H1 (cell line): ENCODE data around the gene ZCCHC18. TPM values are rescaled to one million over a fixed set of nuclear protein-coding genes. Genes with fewer than 3 reads are reported as not detected.

ENCODE experiments used
- CTCF ChIA-PET: fragments of 300-600 bp; sonication (Branson Sonifier 250); formaldehyde crosslinking; loops from one replicate; lab custom pipeline; 2021; ENCODE audit not compliant: partially characterized antibody; lab: Charles Lee
- POLR2A ChIA-PET: fragments of 300-600 bp; sonication (Branson Sonifier 250); formaldehyde crosslinking; loops from one replicate; lab custom pipeline; 2021; ENCODE audit warnings: inconsistent platforms; ENCODE audit not compliant: partially characterized antibody; lab: Charles Lee
- DNase-seq, 2 experiments: peaks; one replicate each; pipeline versions ENCODE4 v3.0.0 to v3.0.0-alpha.2; 2010 to 2022; ENCODE audit warnings: low spot score in 2 of 2, low read depth in 1 of 2, mixed read lengths in 1 of 2
- FAIRE-seq: peaks from 2 replicates; lab custom pipeline; 2011; peaks lifted over from hg19 to GRCh38; lab: Jason Lieb, UNC
- H2AFZ ChIP-seq: 2 replicates; pipeline ENCODE4 v1.8.1; 2012; ENCODE audit warnings: low read length, inconsistent platforms
- H2AK5ac ChIP-seq: 2 replicates; pipeline ENCODE4 v1.6.1; 2013; ENCODE audit warnings: low read depth, low read length
- H2BK120ac ChIP-seq: replicated peaks from 2 replicates; pipeline ENCODE3; 2013; ENCODE audit warnings: low read depth, low read length, inconsistent platforms
- H2BK12ac ChIP-seq: 2 replicates; pipeline ENCODE4 v1.6.1; 2013; ENCODE audit warnings: low read depth, low read length
- H2BK15ac ChIP-seq: 2 replicates; pipeline ENCODE4 v1.6.1; 2013; ENCODE audit warnings: low read length
- H2BK20ac ChIP-seq: 2 replicates; pipeline ENCODE4 v1.6.1; 2013; ENCODE audit warnings: low read length
- H2BK5ac ChIP-seq: 2 replicates; pipeline ENCODE4 v1.6.1; 2013; ENCODE audit warnings: low read depth, low read length
- H3K14ac ChIP-seq: 2 replicates; pipeline ENCODE4 v1.6.1; 2013; ENCODE audit warnings: inconsistent platforms; ENCODE audit not compliant: insufficient read length
- H3K18ac ChIP-seq: 2 replicates; pipeline ENCODE4 v1.6.1; 2013; ENCODE audit warnings: low read length; ENCODE audit errors: extremely low read depth
- H3K23ac ChIP-seq: 2 replicates; pipeline ENCODE4 v1.6.1; 2013; ENCODE audit warnings: inconsistent platforms; ENCODE audit not compliant: insufficient read length
- H3K23me2 ChIP-seq: 2 replicates; pipeline ENCODE4 v1.6.1; 2013; ENCODE audit warnings: low read depth, low read length
- H3K27ac ChIP-seq: 2 replicates; pipeline ENCODE4 v1.6.1; 2011; ENCODE audit warnings: low read depth, low read length, inconsistent platforms
- H3K27me3 ChIP-seq, 4 experiments: replicated peaks in 1 of 4; 1 replicate in 1 of 4; 2 replicates in 3 of 4; pipeline versions ENCODE4 v1.6.1 to v1.8.1; 2011 to 2013; ENCODE audit warnings: low read length in 3 of 4, mild to moderate bottlenecking in 3 of 4, inconsistent platforms in 2 of 4, mixed read lengths in 2 of 4, moderate library complexity in 1 of 4; ENCODE audit not compliant: control insufficient read depth in 3 of 4, insufficient read depth in 3 of 4; ENCODE audit errors: extremely low read depth in 1 of 4
- H3K36me3 ChIP-seq, 4 experiments: 2 replicates each; pipeline versions ENCODE4 v1.6.1 to v1.8.1; 2011 to 2013; ENCODE audit warnings: mild to moderate bottlenecking in 4 of 4, low read length in 3 of 4, moderate library complexity in 2 of 4, control low read depth in 1 of 4, inconsistent platforms in 1 of 4; ENCODE audit not compliant: insufficient read depth in 4 of 4, control insufficient read depth in 2 of 4
- H3K4ac ChIP-seq: replicated peaks from 2 replicates; pipeline ENCODE3; 2013; ENCODE audit warnings: low read length, low read depth, mixed read lengths, inconsistent platforms; ENCODE audit not compliant: insufficient read length
- H3K4me1 ChIP-seq, 4 experiments: replicated peaks in 1 of 4; 1 replicate in 1 of 4; 2 replicates in 3 of 4; pipeline versions ENCODE4 v1.6.1 to v1.8.1; 2011 to 2013; ENCODE audit warnings: low read length in 3 of 4, inconsistent platforms in 2 of 4, mixed read lengths in 1 of 4; ENCODE audit not compliant: insufficient read depth in 4 of 4, control insufficient read depth in 3 of 4
- H3K4me2 ChIP-seq, 2 experiments: 2 replicates each; pipeline versions ENCODE4 v1.6.1 to v1.8.1; 2011 to 2013; ENCODE audit warnings: low read depth in 2 of 2, low read length in 2 of 2, control low read depth in 1 of 2, inconsistent platforms in 1 of 2, mild to moderate bottlenecking in 1 of 2; ENCODE audit not compliant: insufficient read depth in 1 of 2
- H3K4me3 ChIP-seq, 4 experiments: fragments of 200-600, 300-600 bp in 1 of 4; sonication (generic), shearing (Covaris generic), sonication (Bioruptor Twin) in 1 of 4; 2 replicates each; pipeline versions ENCODE4 v1.5.1 to v1.8.1; 2011 to 2016; ENCODE audit warnings: low read length in 4 of 4, low read depth in 3 of 4, control low read depth in 2 of 4, inconsistent platforms in 2 of 4, mild to moderate bottlenecking in 2 of 4, mixed read lengths in 1 of 4, moderate library complexity in 1 of 4; ENCODE audit not compliant: insufficient read depth in 2 of 4; ENCODE audit errors: extremely low read depth in 1 of 4
- H3K56ac ChIP-seq: replicated peaks from 2 replicates; pipeline ENCODE3; 2013; ENCODE audit warnings: low read depth, mild to moderate bottlenecking, mixed read lengths, low read length, inconsistent platforms; ENCODE audit not compliant: insufficient read length
- H3K79me1 ChIP-seq: 2 replicates; pipeline ENCODE4 v1.6.1; 2013; ENCODE audit warnings: low read depth, low read length, control low read depth
- H3K79me2 ChIP-seq, 2 experiments: 2 replicates each; pipeline versions ENCODE4 v1.6.1 to v1.8.1; 2012 to 2013; ENCODE audit warnings: low read length in 2 of 2, mild to moderate bottlenecking in 2 of 2, inconsistent platforms in 1 of 2; ENCODE audit not compliant: insufficient read depth in 2 of 2, control insufficient read depth in 1 of 2
- H3K9ac ChIP-seq, 4 experiments: replicated peaks in 1 of 4; 1 replicate in 1 of 4; 2 replicates in 3 of 4; pipeline versions ENCODE4 v1.6.1 to v1.8.1; 2011 to 2013; ENCODE audit warnings: low read depth in 3 of 4, low read length in 3 of 4, control low read depth in 2 of 4, mild to moderate bottlenecking in 2 of 4, moderate library complexity in 2 of 4, inconsistent platforms in 1 of 4; ENCODE audit errors: extremely low read depth in 1 of 4
- H3K9me3 ChIP-seq, 2 experiments: 2 replicates each; pipeline versions ENCODE4 v1.6.1 to v1.8.1; 2012 to 2013; ENCODE audit warnings: mild to moderate bottlenecking in 2 of 2, moderate library complexity in 2 of 2, control low read depth in 1 of 2, inconsistent platforms in 1 of 2, low read depth in 1 of 2, low read length in 1 of 2, mixed read lengths in 1 of 2; ENCODE audit not compliant: insufficient read depth in 2 of 2
- H4K20me1 ChIP-seq, 2 experiments: replicated peaks in 1 of 2; 2 replicates each; pipeline versions ENCODE3 to v1.8.1; 2011 to 2013; ENCODE audit warnings: inconsistent platforms in 2 of 2, low read length in 2 of 2, mild to moderate bottlenecking in 1 of 2; ENCODE audit not compliant: insufficient read depth in 2 of 2, control insufficient read depth in 1 of 2
- H4K5ac ChIP-seq: 2 replicates; pipeline ENCODE4 v1.6.1; 2013; ENCODE audit warnings: low read length, low read depth, mixed read lengths, inconsistent platforms; ENCODE audit not compliant: insufficient read length
- H4K8ac ChIP-seq: 2 replicates; pipeline ENCODE4 v1.8.0; 2013; ENCODE audit warnings: mild to moderate bottlenecking, moderate library complexity, low read length, inconsistent platforms; ENCODE audit not compliant: insufficient read depth; ENCODE audit errors: extremely low read depth
- H4K91ac ChIP-seq: replicated peaks from 2 replicates; pipeline ENCODE3; 2013; ENCODE audit warnings: low read length, mixed read lengths, inconsistent platforms; ENCODE audit not compliant: insufficient read length
- ASH2L ChIP-seq: fragments of 200-600, 300-600 bp; sonication (generic); IDR thresholded peaks from one replicate; pipeline ENCODE4 v1.7.1; 2017; ENCODE audit warnings: low read length
- CBX5 ChIP-seq: fragments of 300-800, 300-1000 bp; sonication (generic); IDR thresholded peaks from 2 replicates; pipeline ENCODE4 v1.7.1; 2016; ENCODE audit warnings: antibody characterized with exemption, low read length, low read depth
- CHD2 ChIP-seq: IDR thresholded peaks from 2 replicates; pipeline ENCODE4 v1.6.1; 2012; ENCODE audit warnings: low read length, improper control_type of control experiment
- KDM5A ChIP-seq: fragments of 200-600 bp; IDR thresholded peaks from 2 replicates; pipeline ENCODE4 v1.7.1; 2012; ENCODE audit warnings: mild to moderate bottlenecking, low read length, inconsistent platforms, mixed read lengths
- MAFK ChIP-seq: IDR thresholded peaks from 2 replicates; pipeline ENCODE4 v1.6.1; 2012; ENCODE audit warnings: low read depth, mild to moderate bottlenecking, improper control_type of control experiment, low read length
- NRF1 ChIP-seq: IDR thresholded peaks from 2 replicates; pipeline ENCODE4 v1.6.1; 2011; ENCODE audit warnings: mild to moderate bottlenecking, low read depth, low read length, improper control_type of control experiment
- RNF2 ChIP-seq: fragments of 200-900, 300-1000 bp; sonication (generic); IDR thresholded peaks from 2 replicates; pipeline ENCODE4 v1.7.1; 2016; ENCODE audit warnings: borderline replicate concordance, low read depth, mild to moderate bottlenecking, antibody characterized with exemption, low read length; ENCODE audit not compliant: poor library complexity, severe bottlenecking; ENCODE audit errors: missing control alignments
- SIN3A ChIP-seq, 2 experiments: IDR thresholded peaks in 1 of 2; conservative IDR thresholded peaks in 1 of 2; 2 replicates each; pipeline ENCODE4 v1.6.1; 2011 to 2012; ENCODE audit warnings: low read length in 2 of 2, improper control_type of control experiment in 1 of 2, low read depth in 1 of 2, mild to moderate bottlenecking in 1 of 2
- SP1 ChIP-seq: IDR thresholded peaks from 2 replicates; pipeline ENCODE4 v1.6.1; 2011; ENCODE audit warnings: low read depth, low read length
- SP4 ChIP-seq: IDR thresholded peaks from 2 replicates; pipeline ENCODE4 v1.6.1; 2012; ENCODE audit warnings: low read length, inconsistent platforms
- polyA plus RNA-seq, 7 experiments: library from polyadenylated mRNA; depleted of rRNA in 3 of 7; stranded (reverse) in 5 of 7; unstranded in 2 of 7; fragments of >200 nt in 5 of 7; fragments of 200-250 nt in 2 of 7; gene quantifications; 1 replicate in 5 of 7; 2 replicates in 1 of 7; 4 replicates in 1 of 7; pipeline versions ENCODE4 v1.2.1 to v1.2.3, GENCODE V29; 2011 to 2013; ENCODE audit warnings: missing spikeins in 2 of 7, mixed read lengths in 2 of 7
- total RNA-seq: library from RNA; stranded (reverse); fragmentation: NEBNext Ultra II Directional; extraction: Animal tissue kit (Norgen Biotek cat#: 25700); gene quantifications from 2 replicates; pipeline ENCODE4 v1.2.1, GENCODE V29; 2021
- TF ChIP-seq, protein P1 (sequence below): IDR thresholded peaks from 2 replicates; pipeline ENCODE4 v1.6.1; 2011; ENCODE audit warnings: low read length, improper control_type of control experiment

The ZCCHC18 gene
- total and polyA plus RNA-seq, 2 of the 8 experiments (the other 6 are each of a cell fraction or from before 2014, with no cell fraction given): 3.7 to 8.8 TPM

DNA sequence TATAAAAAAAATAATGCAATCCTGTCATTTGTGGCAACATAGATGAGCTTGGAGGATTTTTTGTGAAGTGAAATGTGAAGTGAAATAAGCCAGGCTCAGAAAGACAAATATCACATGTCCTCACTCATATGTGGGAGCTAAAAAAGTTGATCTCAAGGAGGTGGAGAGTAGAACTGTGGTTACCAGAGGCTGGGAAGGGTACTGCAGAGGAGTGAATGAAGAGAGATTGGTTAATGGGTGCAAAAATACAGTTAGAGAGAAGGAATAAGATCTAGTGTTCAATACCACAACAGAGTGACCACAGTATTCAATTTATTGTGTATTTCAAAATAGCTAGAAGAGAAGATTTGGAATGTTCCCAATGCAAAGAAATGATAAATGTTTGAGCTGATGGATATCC is 13.4 kb upstream of the ZCCHC18 start:
- no peak overlapping the region for H4K5ac ChIP-seq

More for the DNA sequence above, 13.4 kb upstream of the ZCCHC18 start:
- H2BK12ac ChIP-seq: no peak overlapping the region
- no peak overlapping the region for H3K14ac ChIP-seq
- H4K8ac ChIP-seq: no peak overlapping the region
- H2AK5ac ChIP-seq: no peak overlapping the region
- H3K18ac ChIP-seq: no peak overlapping the region
- H3K9me3 ChIP-seq: no peaks in the 10 kb centered on the region
- no peak overlapping the region for H2BK120ac ChIP-seq
- H3K23me2 ChIP-seq: no peaks in the 10 kb centered on the region
- TF ChIP-seq SP4 (no peak), ASH2L (no peak), RNF2 (no peak), CHD2 (no peak), MAFK (no peak), SP1 (no peak), KDM5A (no peak), SIN3A (conservative IDR thresholded peaks at IDR 0.05 in 1 of 2, IDR thresholded peaks at IDR 0.05 in 1 of 2; ENCODE audit: low read depth in 1 of 2, low read length in 2 of 2) (no peak), CBX5 (no peak), NRF1 (no peak)
- TF ChIP-seq, protein P1, sequence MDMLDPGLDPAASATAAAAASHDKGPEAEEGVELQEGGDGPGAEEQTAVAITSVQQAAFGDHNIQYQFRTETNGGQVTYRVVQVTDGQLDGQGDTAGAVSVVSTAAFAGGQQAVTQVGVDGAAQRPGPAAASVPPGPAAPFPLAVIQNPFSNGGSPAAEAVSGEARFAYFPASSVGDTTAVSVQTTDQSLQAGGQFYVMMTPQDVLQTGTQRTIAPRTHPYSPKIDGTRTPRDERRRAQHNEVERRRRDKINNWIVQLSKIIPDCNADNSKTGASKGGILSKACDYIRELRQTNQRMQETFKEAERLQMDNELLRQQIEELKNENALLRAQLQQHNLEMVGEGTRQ: no peak
- H3K79me1 ChIP-seq: no peaks in the 10 kb centered on the region
- H3K79me2 ChIP-seq: no peaks in the 10 kb centered on the region
- H3K4me1 ChIP-seq: no peaks in the 10 kb centered on the region
- ChIA-PET CTCF (interaction anchor here (0.7 to 1.6 kb wide), 7 partner anchors 9 to 254 kb away, joined by 3 to 12 read pairs (median 3); partner anchors contain the start of gene ZCCHC18), POLR2A (no interaction called here)
- no peak overlapping the region for H3K23ac ChIP-seq
- H3K56ac ChIP-seq: no peak overlapping the region
- H2AFZ ChIP-seq: no peak overlapping the region
- H3K36me3 ChIP-seq: no peaks in the 10 kb centered on the region
- no peaks in the 10 kb centered on the region for H4K20me1 ChIP-seq
- H3K4me3 ChIP-seq: no peak overlapping the region
- H4K91ac ChIP-seq: no peak overlapping the region
- H3K4me2 ChIP-seq: no peak overlapping the region
- no peak overlapping the region for H2BK15ac ChIP-seq
- DNase-seq: no peak
- H2BK20ac ChIP-seq: no peak overlapping the region
- H2BK5ac ChIP-seq: no peak overlapping the region
- no peaks in the 10 kb centered on the region for H3K27me3 ChIP-seq
- H3K27ac ChIP-seq: no peak overlapping the region
- no peak for FAIRE-seq
- H3K9ac ChIP-seq: no peak overlapping the region
- H3K4ac ChIP-seq: no peak overlapping the region
